Panc1 (cell line): ENCODE data around the gene L3MBTL3. TPM values are rescaled to one million over a fixed set of nuclear protein-coding genes. Genes with fewer than 3 reads are reported as not detected.

Source experiments
- ATAC-seq: fragments of 200-7000 bp; cut with Tn5 transposase; 2 replicates; pipeline ENCODE4 v1.9.1; 2020; ENCODE audit warnings: mild to moderate bottlenecking, moderate library complexity
- BruUV-seq: library from RNA; stranded (reverse); fragments of 400-500 nt; replicated peaks from 2 replicates; lab custom pipeline; 2021; lab: Mats Ljungman, UMichigan
- CTCF ChIA-PET: fragments of 300-600 bp; sonication (Branson Sonifier 250); formaldehyde crosslinking; loops from one replicate; lab custom pipeline; 2022; ENCODE audit warnings: antibody characterized with exemption; lab: Charles Lee
- POLR2A ChIA-PET: fragments of 300-600 bp; sonication (Branson Sonifier 250); formaldehyde crosslinking; loops from one replicate; lab custom pipeline; 2022; ENCODE audit warnings: antibody characterized with exemption; lab: Charles Lee
- DNase-seq: peaks from one replicate; pipeline ENCODE4 v3.0.0-alpha.2; 2010; ENCODE audit warnings: low read depth, low spot score
- H3K27ac ChIP-seq: 2 replicates; pipeline ENCODE4 v1.5.1; 2011; ENCODE audit warnings: mild to moderate bottlenecking, low read length, inconsistent platforms
- H3K27me3 ChIP-seq: fragments of 200-500 bp; sonication (Bioruptor generic); 2 replicates; pipeline ENCODE4 v1.6.0; 2014; ENCODE audit warnings: low read length, inconsistent platforms; ENCODE audit not compliant: control insufficient read depth, insufficient read depth
- H3K36me3 ChIP-seq: fragments of 200-500 bp; sonication (Bioruptor generic); 2 replicates; pipeline ENCODE4 v1.5.1; 2014; ENCODE audit warnings: inconsistent platforms, mild to moderate bottlenecking, low read length, moderate library complexity; ENCODE audit not compliant: control insufficient read depth, insufficient read depth
- H3K4me1 ChIP-seq: 2 replicates; pipeline ENCODE4 v1.5.1; 2011; ENCODE audit warnings: inconsistent platforms, mild to moderate bottlenecking, low read length, moderate library complexity; ENCODE audit not compliant: control insufficient read depth, insufficient read depth
- H3K4me3 ChIP-seq, 2 experiments: 2 replicates each; pipeline ENCODE4 v1.5.1; 2011 to 2012; ENCODE audit warnings: low read depth in 2 of 2, low read length in 2 of 2, mild to moderate bottlenecking in 2 of 2, inconsistent platforms in 1 of 2, moderate library complexity in 1 of 2
- H3K9me3 ChIP-seq: fragments of 200-500 bp; sonication (Bioruptor generic); 2 replicates; pipeline ENCODE4 v1.5.1; 2014; ENCODE audit warnings: low read depth, mild to moderate bottlenecking, inconsistent platforms, low read length, moderate library complexity; ENCODE audit not compliant: control insufficient read depth, insufficient read depth
- POLR2AphosphoS5 ChIP-seq: IDR thresholded peaks from 2 replicates; pipeline ENCODE4 v1.6.1; 2012; ENCODE audit warnings: mild to moderate bottlenecking, low read depth, low read length, moderate library complexity
- SIN3A ChIP-seq: IDR thresholded peaks from 2 replicates; pipeline ENCODE4 v1.6.1; 2012; ENCODE audit warnings: low read depth, mild to moderate bottlenecking, low read length, moderate library complexity, borderline replicate concordance; ENCODE audit not compliant: insufficient read depth
- TCF7L2 ChIP-seq: IDR thresholded peaks from 2 replicates; pipeline ENCODE4 v1.6.1; 2011; ENCODE audit warnings: mild to moderate bottlenecking, low read depth, low read length, inconsistent platforms
- in situ Hi-C: cut with HindIII; loops from 2 replicates; pipeline ENCODE4 v1.10.0; 2016; ENCODE audit warnings: low sequenced_read_pairs, low pct_unique_long_range_greater_than_20kb
- intact Hi-C: fragments of 100-400 bp; cut with micrococcal nuclease; formaldehyde crosslinking; loops from one replicate; pipeline ENCODE4 v1.10.0; 2022; ENCODE audit not compliant: unreplicated experiment
- total RNA-seq: library from RNA; stranded (reverse); gene quantifications from one replicate; pipeline ENCODE4 v1.2.1, GENCODE V29; 2021; ENCODE audit not compliant: unreplicated experiment
- TF ChIP-seq, protein P1 (sequence below): fragments of 450-650 bp; IDR thresholded peaks from 2 replicates; pipeline ENCODE4 v1.5.1; 2017; ENCODE audit warnings: mild to moderate bottlenecking
- TF ChIP-seq, protein P2 (sequence below), 2 experiments: IDR thresholded peaks; 2 replicates each; pipeline ENCODE4 v1.6.1; 2011 to 2012; ENCODE audit warnings: low read depth in 2 of 2, control low read depth in 1 of 2, low read length in 1 of 2, mild to moderate bottlenecking in 1 of 2, moderate library complexity in 1 of 2; ENCODE audit not compliant: insufficient read depth in 1 of 2

Gene L3MBTL3
- total RNA-seq, 1 experiment from 2014 or later, result 4.2 TPM

DNA sequence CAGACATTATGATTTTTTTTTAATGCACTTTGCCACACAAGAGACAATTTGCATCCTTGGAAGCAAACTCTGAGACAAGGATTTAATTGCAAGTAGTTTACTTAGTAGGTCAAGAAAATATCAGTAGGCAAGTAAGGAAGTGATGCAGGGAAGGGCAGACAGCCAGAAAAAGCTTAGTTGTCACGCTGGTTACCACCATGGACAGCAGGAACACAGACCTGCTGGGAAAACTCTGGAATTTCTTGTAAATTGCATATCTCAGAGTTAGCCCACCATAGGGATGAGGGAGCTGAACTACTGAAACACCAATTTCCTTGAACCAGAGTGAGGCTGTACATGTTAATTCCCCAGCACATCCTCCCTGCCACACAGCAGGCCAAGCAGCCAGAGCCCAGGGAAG lies 92.7 kb downstream of the L3MBTL3 start:
- DNase-seq (no peak), ATAC-seq (no peak)
- ChIA-PET POLR2A (no interaction called here), CTCF (no interaction called here)
- in situ Hi-C loops, result no loop called here
- no TSS peak for BruUV-seq
- no peaks in the 10 kb centered on the region for H3K36me3 ChIP-seq
- H3K27me3 ChIP-seq, result no peaks in the 10 kb centered on the region
- intact Hi-C loops, result no loop called here
- no peak overlapping the region for H3K4me3 ChIP-seq
- no peak overlapping the region for H3K27ac ChIP-seq
- TF ChIP-seq, protein P1, sequence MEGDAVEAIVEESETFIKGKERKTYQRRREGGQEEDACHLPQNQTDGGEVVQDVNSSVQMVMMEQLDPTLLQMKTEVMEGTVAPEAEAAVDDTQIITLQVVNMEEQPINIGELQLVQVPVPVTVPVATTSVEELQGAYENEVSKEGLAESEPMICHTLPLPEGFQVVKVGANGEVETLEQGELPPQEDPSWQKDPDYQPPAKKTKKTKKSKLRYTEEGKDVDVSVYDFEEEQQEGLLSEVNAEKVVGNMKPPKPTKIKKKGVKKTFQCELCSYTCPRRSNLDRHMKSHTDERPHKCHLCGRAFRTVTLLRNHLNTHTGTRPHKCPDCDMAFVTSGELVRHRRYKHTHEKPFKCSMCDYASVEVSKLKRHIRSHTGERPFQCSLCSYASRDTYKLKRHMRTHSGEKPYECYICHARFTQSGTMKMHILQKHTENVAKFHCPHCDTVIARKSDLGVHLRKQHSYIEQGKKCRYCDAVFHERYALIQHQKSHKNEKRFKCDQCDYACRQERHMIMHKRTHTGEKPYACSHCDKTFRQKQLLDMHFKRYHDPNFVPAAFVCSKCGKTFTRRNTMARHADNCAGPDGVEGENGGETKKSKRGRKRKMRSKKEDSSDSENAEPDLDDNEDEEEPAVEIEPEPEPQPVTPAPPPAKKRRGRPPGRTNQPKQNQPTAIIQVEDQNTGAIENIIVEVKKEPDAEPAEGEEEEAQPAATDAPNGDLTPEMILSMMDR, result no peak
- TF ChIP-seq POLR2AphosphoS5, result no peak
- no peak for TF ChIP-seq TCF7L2
- H3K4me1 ChIP-seq, result no peaks in the 10 kb centered on the region
- no peaks in the 10 kb centered on the region for H3K9me3 ChIP-seq

DNA sequence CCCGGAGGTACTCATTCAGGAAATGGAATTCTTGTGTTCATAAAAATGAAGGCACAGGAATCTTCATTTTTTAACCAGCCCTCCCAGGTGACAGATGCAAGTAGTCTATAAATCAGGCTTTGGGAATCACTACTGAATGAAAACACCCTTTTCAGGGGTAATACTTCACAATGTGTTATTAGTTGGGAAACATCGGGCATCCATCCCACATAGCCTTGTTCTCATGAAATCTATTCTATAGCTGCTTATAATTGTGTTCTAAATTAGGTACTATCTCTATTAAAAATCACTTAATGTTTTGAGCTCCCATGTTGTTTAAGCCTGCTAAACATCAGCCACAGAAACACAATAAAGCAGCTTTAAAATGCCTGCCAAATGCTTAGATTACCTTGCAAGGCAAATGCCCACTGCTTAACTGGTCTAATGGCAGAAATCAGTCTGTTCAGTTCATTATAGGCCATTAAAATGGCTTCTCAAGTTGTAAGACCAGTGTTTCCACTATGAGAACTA lies 94.9 kb downstream of the L3MBTL3 start:
- TF ChIP-seq SIN3A (no peak), POLR2AphosphoS5 (no peak), TCF7L2 (no peak)
- TF ChIP-seq, protein P2, sequence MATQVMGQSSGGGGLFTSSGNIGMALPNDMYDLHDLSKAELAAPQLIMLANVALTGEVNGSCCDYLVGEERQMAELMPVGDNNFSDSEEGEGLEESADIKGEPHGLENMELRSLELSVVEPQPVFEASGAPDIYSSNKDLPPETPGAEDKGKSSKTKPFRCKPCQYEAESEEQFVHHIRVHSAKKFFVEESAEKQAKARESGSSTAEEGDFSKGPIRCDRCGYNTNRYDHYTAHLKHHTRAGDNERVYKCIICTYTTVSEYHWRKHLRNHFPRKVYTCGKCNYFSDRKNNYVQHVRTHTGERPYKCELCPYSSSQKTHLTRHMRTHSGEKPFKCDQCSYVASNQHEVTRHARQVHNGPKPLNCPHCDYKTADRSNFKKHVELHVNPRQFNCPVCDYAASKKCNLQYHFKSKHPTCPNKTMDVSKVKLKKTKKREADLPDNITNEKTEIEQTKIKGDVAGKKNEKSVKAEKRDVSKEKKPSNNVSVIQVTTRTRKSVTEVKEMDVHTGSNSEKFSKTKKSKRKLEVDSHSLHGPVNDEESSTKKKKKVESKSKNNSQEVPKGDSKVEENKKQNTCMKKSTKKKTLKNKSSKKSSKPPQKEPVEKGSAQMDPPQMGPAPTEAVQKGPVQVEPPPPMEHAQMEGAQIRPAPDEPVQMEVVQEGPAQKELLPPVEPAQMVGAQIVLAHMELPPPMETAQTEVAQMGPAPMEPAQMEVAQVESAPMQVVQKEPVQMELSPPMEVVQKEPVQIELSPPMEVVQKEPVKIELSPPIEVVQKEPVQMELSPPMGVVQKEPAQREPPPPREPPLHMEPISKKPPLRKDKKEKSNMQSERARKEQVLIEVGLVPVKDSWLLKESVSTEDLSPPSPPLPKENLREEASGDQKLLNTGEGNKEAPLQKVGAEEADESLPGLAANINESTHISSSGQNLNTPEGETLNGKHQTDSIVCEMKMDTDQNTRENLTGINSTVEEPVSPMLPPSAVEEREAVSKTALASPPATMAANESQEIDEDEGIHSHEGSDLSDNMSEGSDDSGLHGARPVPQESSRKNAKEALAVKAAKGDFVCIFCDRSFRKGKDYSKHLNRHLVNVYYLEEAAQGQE (IDR thresholded peaks at IDR 0.05; ENCODE audit: insufficient read depth in 1 of 2, low read depth in 2 of 2, low read length in 1 of 2), result no peak
- TF ChIP-seq, protein P1, result no peak
- no peak for DNase-seq
- Histone ChIP-seq H3K4me1 (no peaks in the 10 kb centered on the region), H3K27me3 (no peaks in the 10 kb centered on the region), H3K4me3 (no peak overlapping the region), H3K9me3 (no peaks in the 10 kb centered on the region), H3K36me3 (no peaks in the 10 kb centered on the region), H3K27ac (no peak overlapping the region)
- intact Hi-C loops (no loop called here), in situ Hi-C loops (no loop called here)
- BruUV-seq, result no TSS peak
- CTCF ChIA-PET, result no interaction called here
- POLR2A ChIA-PET, result no interaction called here
- ATAC-seq, result no peak
